ENCODE results near the gene PATJ.

DNA sequence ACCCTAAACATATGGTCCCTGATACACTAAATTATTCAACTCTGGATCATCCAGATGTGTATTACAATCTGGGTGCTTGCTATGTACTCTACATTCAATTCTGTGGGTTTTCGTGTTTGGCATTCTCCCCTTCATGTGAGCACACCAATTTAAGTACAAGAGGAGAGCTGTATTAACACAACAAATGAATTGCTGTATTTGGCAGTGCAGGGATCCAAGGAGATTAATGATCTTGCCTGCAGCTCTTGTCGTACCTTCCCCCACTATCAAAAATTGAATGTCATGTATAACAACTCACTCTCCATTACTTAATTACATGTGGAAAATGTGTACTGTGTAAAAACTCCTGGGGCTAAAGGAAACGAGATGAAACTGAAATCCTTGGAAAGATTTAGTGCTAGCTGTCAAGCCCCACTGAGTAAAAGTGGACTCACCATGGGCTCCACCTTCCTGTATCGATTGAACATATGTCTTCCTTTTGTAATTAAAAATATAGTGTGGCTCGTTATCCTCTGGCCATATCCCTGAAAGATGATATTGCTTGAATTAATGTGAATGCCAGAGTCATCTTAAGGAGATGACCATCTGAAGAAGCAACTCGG lies 280.2 kb downstream of the PATJ start:
- TF ChIP-seq, protein P1, sequence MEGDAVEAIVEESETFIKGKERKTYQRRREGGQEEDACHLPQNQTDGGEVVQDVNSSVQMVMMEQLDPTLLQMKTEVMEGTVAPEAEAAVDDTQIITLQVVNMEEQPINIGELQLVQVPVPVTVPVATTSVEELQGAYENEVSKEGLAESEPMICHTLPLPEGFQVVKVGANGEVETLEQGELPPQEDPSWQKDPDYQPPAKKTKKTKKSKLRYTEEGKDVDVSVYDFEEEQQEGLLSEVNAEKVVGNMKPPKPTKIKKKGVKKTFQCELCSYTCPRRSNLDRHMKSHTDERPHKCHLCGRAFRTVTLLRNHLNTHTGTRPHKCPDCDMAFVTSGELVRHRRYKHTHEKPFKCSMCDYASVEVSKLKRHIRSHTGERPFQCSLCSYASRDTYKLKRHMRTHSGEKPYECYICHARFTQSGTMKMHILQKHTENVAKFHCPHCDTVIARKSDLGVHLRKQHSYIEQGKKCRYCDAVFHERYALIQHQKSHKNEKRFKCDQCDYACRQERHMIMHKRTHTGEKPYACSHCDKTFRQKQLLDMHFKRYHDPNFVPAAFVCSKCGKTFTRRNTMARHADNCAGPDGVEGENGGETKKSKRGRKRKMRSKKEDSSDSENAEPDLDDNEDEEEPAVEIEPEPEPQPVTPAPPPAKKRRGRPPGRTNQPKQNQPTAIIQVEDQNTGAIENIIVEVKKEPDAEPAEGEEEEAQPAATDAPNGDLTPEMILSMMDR (IDR thresholded peaks at IDR 0.05) = no peak
- TF ChIP-seq, protein P2, sequence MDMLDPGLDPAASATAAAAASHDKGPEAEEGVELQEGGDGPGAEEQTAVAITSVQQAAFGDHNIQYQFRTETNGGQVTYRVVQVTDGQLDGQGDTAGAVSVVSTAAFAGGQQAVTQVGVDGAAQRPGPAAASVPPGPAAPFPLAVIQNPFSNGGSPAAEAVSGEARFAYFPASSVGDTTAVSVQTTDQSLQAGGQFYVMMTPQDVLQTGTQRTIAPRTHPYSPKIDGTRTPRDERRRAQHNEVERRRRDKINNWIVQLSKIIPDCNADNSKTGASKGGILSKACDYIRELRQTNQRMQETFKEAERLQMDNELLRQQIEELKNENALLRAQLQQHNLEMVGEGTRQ (IDR thresholded peaks at IDR 0.05; ENCODE audit: borderline replicate concordance, low read depth, low read length) = no peak
- TF ChIP-seq, protein P3, sequence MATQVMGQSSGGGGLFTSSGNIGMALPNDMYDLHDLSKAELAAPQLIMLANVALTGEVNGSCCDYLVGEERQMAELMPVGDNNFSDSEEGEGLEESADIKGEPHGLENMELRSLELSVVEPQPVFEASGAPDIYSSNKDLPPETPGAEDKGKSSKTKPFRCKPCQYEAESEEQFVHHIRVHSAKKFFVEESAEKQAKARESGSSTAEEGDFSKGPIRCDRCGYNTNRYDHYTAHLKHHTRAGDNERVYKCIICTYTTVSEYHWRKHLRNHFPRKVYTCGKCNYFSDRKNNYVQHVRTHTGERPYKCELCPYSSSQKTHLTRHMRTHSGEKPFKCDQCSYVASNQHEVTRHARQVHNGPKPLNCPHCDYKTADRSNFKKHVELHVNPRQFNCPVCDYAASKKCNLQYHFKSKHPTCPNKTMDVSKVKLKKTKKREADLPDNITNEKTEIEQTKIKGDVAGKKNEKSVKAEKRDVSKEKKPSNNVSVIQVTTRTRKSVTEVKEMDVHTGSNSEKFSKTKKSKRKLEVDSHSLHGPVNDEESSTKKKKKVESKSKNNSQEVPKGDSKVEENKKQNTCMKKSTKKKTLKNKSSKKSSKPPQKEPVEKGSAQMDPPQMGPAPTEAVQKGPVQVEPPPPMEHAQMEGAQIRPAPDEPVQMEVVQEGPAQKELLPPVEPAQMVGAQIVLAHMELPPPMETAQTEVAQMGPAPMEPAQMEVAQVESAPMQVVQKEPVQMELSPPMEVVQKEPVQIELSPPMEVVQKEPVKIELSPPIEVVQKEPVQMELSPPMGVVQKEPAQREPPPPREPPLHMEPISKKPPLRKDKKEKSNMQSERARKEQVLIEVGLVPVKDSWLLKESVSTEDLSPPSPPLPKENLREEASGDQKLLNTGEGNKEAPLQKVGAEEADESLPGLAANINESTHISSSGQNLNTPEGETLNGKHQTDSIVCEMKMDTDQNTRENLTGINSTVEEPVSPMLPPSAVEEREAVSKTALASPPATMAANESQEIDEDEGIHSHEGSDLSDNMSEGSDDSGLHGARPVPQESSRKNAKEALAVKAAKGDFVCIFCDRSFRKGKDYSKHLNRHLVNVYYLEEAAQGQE (IDR thresholded peaks at IDR 0.05; ENCODE audit: low read depth, low read length) = no peak
- TF ChIP-seq MXI1 (IDR thresholded peaks at IDR 0.05; ENCODE audit: low read depth, low read length) = no peak
- no peak for TF ChIP-seq NFIC (IDR thresholded peaks at IDR 0.05; ENCODE audit: borderline replicate concordance)
- TF ChIP-seq, protein P4, sequence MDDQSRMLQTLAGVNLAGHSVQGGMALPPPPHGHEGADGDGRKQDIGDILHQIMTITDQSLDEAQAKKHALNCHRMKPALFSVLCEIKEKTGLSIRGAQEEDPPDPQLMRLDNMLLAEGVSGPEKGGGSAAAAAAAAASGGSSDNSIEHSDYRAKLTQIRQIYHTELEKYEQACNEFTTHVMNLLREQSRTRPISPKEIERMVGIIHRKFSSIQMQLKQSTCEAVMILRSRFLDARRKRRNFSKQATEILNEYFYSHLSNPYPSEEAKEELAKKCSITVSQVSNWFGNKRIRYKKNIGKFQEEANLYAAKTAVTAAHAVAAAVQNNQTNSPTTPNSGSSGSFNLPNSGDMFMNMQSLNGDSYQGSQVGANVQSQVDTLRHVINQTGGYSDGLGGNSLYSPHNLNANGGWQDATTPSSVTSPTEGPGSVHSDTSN (IDR thresholded peaks at IDR 0.05) = no peak
- TF ChIP-seq POLR2AphosphoS5 (IDR thresholded peaks at IDR 0.05; ENCODE audit: low read depth, low read length) = no peak
- TF ChIP-seq JUND (IDR thresholded peaks at IDR 0.05) = no peak
- TF ChIP-seq RAD21 (IDR thresholded peaks at IDR 0.05; ENCODE audit: low read length) = no peak
- no peak for TF ChIP-seq SMC3 (IDR thresholded peaks at IDR 0.05; ENCODE audit: low read depth, low read length)
- no peak for TF ChIP-seq EP300 (IDR thresholded peaks at IDR 0.05; ENCODE audit: borderline replicate concordance in 1 of 2, low read depth in 1 of 2, low read length in 1 of 2)

All from SK-N-SH (cell line).